ENCODE results near the gene PHLDB1. TPM values are rescaled to one million over a fixed set of nuclear protein-coding genes. Genes with fewer than 3 reads are reported as not detected.

The PHLDB1 gene
- total RNA-seq (100 to 1,000 TPM in 7 of 9 donors, 10 to 100 TPM in 2; 86.0 to 124 (median 113) TPM), polyA plus RNA-seq (100 to 1,000 TPM; 104 to 129 TPM)
- long read RNA-seq, donor 1, partial matches to known transcripts = 31 of 56 reads
- long read RNA-seq, donor 1, other reads (novel, unspliced or antisense) = 23 of 56 reads
- long read RNA-seq, donor 2, full-length matches to known transcripts = 4 of 123 reads
- long read RNA-seq, donor 2, partial matches to known transcripts = 92 of 123 reads
- long read RNA-seq, donor 2, other reads (novel, unspliced or antisense) = 27 of 123 reads
- long read RNA-seq, donor 3, full-length matches to known transcripts = 9 of 81 reads
- long read RNA-seq, donor 3, partial matches to known transcripts = 36 of 81 reads
- long read RNA-seq, donor 3, other reads (novel, unspliced or antisense) = 36 of 81 reads

DNA sequence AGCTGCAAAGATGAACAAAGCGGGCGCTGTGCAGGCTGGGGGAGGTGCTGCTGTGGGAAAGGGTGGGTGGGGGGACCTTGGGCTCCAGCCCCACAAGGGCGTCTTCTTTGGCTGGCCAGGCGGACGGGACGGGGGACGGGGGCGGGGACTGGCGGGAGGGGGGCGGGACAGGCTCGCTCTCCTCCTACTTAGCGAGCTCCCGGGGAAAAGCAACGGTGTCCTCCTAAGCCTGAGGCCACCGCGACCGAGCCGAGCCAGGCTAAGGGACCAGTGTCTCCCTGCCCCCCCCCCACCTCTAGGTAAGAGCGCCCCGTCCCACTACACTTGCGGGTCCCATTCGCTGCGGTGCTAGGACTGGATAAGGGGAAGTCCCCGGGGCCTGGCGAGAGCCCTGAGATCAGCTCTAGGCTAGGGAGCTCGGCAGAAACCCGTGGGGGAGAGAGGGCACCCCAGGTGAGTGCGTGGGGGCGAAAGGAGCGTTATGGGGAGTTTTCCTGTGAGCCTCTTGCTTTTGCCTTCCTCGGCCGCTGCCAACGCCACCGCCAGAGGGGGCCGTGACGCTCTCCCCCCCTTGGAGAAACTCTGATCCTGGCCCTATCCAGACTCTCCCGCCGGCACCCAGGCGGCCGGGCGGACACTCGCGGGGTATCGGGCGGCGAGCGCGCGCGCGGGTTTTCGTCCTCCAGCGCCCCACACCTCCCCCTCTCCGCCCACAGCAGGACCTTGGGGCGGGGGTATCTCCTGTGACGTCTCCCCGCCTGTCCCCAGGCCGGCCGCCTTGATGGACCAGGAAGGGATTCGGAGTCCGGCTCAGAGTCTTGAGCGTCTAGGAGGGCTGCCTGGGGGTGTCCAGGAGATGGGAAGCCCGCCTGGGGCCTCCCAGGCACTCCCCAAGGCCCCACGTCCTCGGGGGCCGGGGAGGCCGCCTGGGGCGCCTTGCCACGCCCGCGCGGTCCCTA, at the start of gene PHLDB1:
Gene PHLDB1 (plus strand): TSS at position 215 of the 959 bp plus-strand sequence. CDS start 6,222 bp downstream, outside the sequence.
- intact Hi-C loops (cut with DNase I) = loop anchor here in 7 of 10 donors (1.0 to 10.0 kb wide), 5 partner anchors 15 to 52 kb away; partner anchors contain the start of gene ARCN1 (in 2 of the 7)
- H3K27ac ChIP-seq = peak within 1 kb of the TSS; percentile 86 to 100 (median 95)
- H3K36me3 ChIP-seq = peaks cover 0 to 11% (median 2%) of the 10 kb centered on the region in 9 donors
- 0 to 7% (median 2%) methylated on average over 19 to 72 of the region's 72 CpGs for WGBS, 4 donors
- H3K9me3 ChIP-seq = no peaks in the 10 kb centered on the region
- peaks cover 0 to 18% (median 0%) of the 10 kb centered on the region in 9 donors for H3K27me3 ChIP-seq
- peak in 1 of 2 donors; percentile 68 for TF ChIP-seq POLR2A (IDR thresholded peaks at IDR 0.05)
- TF ChIP-seq, protein P1, sequence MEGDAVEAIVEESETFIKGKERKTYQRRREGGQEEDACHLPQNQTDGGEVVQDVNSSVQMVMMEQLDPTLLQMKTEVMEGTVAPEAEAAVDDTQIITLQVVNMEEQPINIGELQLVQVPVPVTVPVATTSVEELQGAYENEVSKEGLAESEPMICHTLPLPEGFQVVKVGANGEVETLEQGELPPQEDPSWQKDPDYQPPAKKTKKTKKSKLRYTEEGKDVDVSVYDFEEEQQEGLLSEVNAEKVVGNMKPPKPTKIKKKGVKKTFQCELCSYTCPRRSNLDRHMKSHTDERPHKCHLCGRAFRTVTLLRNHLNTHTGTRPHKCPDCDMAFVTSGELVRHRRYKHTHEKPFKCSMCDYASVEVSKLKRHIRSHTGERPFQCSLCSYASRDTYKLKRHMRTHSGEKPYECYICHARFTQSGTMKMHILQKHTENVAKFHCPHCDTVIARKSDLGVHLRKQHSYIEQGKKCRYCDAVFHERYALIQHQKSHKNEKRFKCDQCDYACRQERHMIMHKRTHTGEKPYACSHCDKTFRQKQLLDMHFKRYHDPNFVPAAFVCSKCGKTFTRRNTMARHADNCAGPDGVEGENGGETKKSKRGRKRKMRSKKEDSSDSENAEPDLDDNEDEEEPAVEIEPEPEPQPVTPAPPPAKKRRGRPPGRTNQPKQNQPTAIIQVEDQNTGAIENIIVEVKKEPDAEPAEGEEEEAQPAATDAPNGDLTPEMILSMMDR (IDR thresholded peaks at IDR 0.05) = peak; percentile 37 to 67 (median 52)
- peaks cover 0 to 76% (median 45%) of the 10 kb centered on the region in 12 donors for H3K4me1 ChIP-seq
- ATAC-seq = peak; percentile 12 to 54 (median 49)
- peak within 1 kb of the TSS; percentile 63 to 99 (median 82) for H3K4me3 ChIP-seq
- DNase-seq = peak; percentile 81 to 86 (median 83)

DNA sequence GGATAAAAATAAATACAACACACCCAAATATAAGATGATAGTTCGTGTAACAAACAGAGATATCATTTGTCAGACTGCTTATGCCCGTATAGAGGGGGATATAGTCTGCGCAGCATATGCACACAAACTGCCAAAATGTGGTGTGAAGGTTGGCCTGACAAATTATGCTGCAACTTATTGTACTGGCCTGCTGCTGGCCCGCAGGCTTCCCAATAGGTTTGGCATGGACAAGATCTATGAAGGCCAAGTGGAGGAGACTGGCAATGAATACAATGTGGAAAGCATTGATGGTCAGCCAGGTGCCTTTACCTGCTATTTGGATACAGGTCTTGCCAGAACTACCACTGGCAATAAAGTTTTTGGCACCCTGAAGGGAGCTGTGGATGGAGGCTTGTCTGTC, 46.6 kb upstream of the PHLDB1 start:
- intact Hi-C loops (cut with DNase I) = no loop called here
- TF ChIP-seq, protein P1 (IDR thresholded peaks at IDR 0.05) = no peak
- no peak for TF ChIP-seq POLR2A (IDR thresholded peaks at IDR 0.05)

DNA sequence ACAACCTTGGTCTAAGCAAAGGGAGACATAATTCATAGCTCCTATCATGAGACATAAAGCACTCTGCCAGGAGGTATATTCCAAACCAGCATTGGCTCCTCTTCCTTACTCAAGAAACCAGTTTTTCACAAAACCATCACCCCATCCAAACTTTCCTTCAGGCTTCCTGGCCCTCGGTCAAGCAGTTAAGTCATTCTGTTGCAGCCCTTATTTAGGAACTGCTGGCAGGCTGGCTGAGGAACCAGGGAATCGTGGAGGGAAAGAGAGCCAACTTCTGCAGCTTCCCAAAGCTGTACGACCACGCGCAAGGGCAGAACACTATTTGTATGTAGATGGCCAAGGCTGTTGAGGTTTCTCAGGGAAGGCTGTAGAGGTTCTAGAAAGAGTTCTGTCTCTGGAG, 42.4 kb upstream of the PHLDB1 start:
- Histone ChIP-seq H3K27ac (peak overlapping the region in 7 of 12 donors; percentile 61 to 85 (median 83)), H3K4me1 (peaks cover 0 to 18% (median 5%) of the 10 kb centered on the region in 12 donors), H3K4me3 (peak overlapping the region in 10 of 12 donors; percentile 5 to 76 (median 66)), H3K9me3 (no peaks in the 10 kb centered on the region), H3K27me3 (no peaks in the 10 kb centered on the region), H3K36me3 (peaks cover 0 to 18% (median 3%) of the 10 kb centered on the region in 9 donors)
- intact Hi-C loops (cut with DNase I) = no loop called here
- ATAC-seq = peak in 3 of 4 donors; percentile 22 to 57 (median 34)
- DNase-seq = peak in 4 of 5 donors; percentile 30 to 52 (median 39)
- TF ChIP-seq, protein P1 (IDR thresholded peaks at IDR 0.05) = no peak
- TF ChIP-seq POLR2A (IDR thresholded peaks at IDR 0.05) = no peak
- 24 to 31% (median 26%) methylated on average over 5 of the region's 5 CpGs for WGBS, 4 donors

More for the DNA sequence above, 46.6 kb upstream of the PHLDB1 start:
- peaks cover 0 to 14% (median 5%) of the 10 kb centered on the region in 12 donors for H3K4me1 ChIP-seq
- H3K4me3 ChIP-seq = no peak overlapping the region
- H3K27me3 ChIP-seq = no peaks in the 10 kb centered on the region
- H3K9me3 ChIP-seq = no peaks in the 10 kb centered on the region
- no peak overlapping the region for H3K27ac ChIP-seq
- 87 to 91% (median 88%) methylated on average over 4 of the region's 4 CpGs for WGBS, 4 donors
- ATAC-seq = no peak
- DNase-seq = no peak
- peaks cover 0 to 61% (median 25%) of the 10 kb centered on the region in 9 donors for H3K36me3 ChIP-seq

Data from heart left ventricle (tissue), 16 donors.